ENCODE results near the gene RHOBTB3.

The RHOBTB3 gene

DNA sequence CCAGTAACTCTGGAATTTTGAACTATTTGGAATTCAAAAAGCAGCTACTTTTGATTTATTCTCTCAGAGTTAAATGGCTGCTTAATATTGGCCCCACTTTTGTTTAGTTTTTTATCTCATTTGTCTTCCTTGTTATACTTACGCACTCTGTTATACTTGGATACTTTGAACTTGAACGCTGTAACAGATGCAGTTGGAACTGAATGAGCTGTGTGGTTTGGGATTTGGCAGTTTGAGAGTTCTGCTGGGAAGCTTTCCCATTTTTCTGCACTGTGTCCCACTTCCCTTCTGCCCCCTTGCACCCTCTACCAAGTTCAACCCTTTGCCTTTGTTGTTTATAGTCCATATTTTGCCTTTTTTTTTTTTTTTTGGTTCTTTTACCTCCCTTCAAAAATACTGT lies 3.8 kb downstream of the RHOBTB3 start:
- Mint-ChIP-seq H3K27me3 (peaks cover 28% of the 10 kb centered on the region), H3K27ac (no peak overlapping the region), H3K4me1 (ENCODE audit: low read depth) (peaks cover 14% of the 10 kb centered on the region)

DNA sequence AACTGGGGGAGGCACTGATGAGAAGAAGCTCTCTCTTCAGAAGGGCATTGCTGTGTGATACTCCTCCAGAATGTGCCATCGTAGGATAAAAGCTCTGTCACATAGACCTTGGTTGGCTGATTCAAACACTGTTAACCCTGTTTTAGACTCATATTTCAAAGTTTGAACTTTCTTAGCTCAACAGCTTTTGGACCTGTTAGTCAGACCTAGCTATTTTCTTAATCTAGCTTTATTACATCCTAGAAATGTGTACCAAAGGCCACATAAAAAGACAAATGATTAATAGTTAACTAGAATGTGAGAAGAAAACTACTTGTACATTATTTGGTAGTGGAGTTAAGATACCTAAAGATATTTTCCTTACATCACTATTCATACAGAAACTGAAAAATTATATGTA lies 4.3 kb downstream of the RHOBTB3 start:
- Mint-ChIP-seq H3K27ac (no peak overlapping the region), H3K9me3 (ENCODE audit: low read depth) (no peaks in the 10 kb centered on the region), H3K4me1 (ENCODE audit: low read depth) (peaks cover 10% of the 10 kb centered on the region), H3K4me3 (no peak overlapping the region), H3K27me3 (peaks cover 24% of the 10 kb centered on the region), H3K36me3 (no peaks in the 10 kb centered on the region)

More for the DNA sequence above, 3.8 kb downstream of the RHOBTB3 start:
- Mint-ChIP-seq H3K4me3 (no peak overlapping the region), H3K36me3 (no peaks in the 10 kb centered on the region), H3K9me3 (ENCODE audit: low read depth) (no peaks in the 10 kb centered on the region)

DNA sequence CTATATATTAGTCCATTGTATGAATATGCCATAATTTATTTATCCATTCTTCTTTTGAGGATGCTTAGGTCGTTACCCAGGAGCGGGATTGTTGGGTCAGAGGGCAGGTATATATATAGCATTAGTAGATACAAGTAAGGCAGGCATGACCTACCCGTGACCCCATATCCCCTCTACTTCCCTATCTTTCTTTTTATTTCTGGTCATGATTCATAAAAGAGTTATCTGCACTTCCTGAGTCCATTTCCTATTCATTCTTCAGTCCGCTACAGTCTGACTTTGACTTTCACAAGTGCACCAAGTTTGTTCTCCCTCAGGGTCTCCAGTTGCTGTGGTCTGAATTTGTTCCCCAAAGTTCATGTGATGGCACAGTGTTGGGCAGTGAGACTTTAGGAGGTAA lies 6.9 kb downstream of the RHOBTB3 start:
- Mint-ChIP-seq H3K27ac (no peak overlapping the region), H3K4me3 (no peak overlapping the region), H3K4me1 (ENCODE audit: low read depth) (no peaks in the 10 kb centered on the region), H3K27me3 (peaks cover 11% of the 10 kb centered on the region), H3K9me3 (ENCODE audit: low read depth) (no peaks in the 10 kb centered on the region), H3K36me3 (no peaks in the 10 kb centered on the region)

DNA sequence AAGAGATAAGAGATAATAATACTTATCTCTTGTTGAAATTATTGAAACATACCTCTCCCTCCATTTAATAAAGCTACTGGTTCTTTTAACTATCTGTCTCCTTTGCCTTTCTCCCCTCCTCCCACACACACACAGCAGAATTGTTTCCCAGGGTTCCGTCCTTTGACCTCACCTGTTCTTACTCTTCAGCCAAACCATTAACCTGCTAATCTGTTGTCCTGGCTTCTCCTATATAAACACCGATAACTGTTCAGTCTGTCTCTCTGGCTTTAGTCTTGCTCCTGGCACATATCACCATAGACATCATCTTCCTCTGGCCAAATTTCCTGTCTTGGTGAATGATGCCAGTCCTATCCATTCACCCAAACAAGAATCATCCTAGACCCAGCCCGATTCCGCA lies 7.7 kb downstream of the RHOBTB3 start:
- no peaks in the 10 kb centered on the region for H3K4me1 Mint-ChIP-seq (ENCODE audit: low read depth)
- H3K27me3 Mint-ChIP-seq = peaks cover 8% of the 10 kb centered on the region
- H3K4me3 Mint-ChIP-seq = no peak overlapping the region
- H3K27ac Mint-ChIP-seq = no peak overlapping the region
- no peaks in the 10 kb centered on the region for H3K36me3 Mint-ChIP-seq
- no peaks in the 10 kb centered on the region for H3K9me3 Mint-ChIP-seq (ENCODE audit: low read depth)

DNA sequence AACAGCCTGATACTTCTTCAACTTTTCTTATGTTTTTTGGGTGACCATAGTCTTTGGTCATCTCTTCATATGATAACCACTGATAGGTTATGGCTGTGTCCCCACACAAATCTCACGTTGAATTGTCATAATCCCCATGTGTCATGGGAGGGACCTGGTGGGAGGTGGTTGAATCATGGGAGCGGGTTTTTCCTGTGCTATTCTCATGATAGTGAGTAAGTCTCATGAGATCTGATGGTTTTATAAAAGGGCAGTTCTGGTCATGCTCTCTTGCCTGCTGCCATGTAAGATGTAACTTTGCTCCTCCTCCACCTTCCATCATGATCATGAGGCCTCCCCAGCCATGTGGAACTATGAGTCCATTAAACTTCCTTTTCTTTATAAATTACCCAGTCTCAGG lies 8.7 kb downstream of the RHOBTB3 start:
- Mint-ChIP-seq H3K27me3 (peaks cover 8% of the 10 kb centered on the region), H3K4me1 (ENCODE audit: low read depth) (no peaks in the 10 kb centered on the region), H3K4me3 (no peak overlapping the region), H3K27ac (no peak overlapping the region), H3K36me3 (no peaks in the 10 kb centered on the region), H3K9me3 (ENCODE audit: low read depth) (no peaks in the 10 kb centered on the region)

DNA sequence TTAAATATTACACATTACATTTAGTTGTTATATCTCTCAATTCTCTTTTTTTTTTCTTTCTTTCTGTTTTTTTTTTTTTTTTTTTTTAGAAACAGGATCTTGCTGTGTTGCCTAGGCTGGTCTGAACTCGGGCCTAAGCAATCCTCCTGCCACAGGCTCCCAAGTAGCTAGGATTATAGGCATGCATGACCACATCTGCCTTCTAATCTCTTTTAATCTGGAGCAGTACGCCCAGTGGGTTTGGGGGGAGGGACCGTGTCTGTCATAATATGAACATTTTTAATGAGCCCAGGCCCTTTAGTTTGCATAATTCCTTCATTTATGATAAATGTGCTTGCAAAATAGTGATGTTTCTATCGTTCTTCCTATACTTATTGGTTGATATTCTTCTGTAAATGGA lies 10.3 kb downstream of the RHOBTB3 start:
- H3K4me3 Mint-ChIP-seq = no peak overlapping the region
- H3K9me3 Mint-ChIP-seq (ENCODE audit: low read depth) = no peaks in the 10 kb centered on the region
- no peak overlapping the region for H3K27ac Mint-ChIP-seq
- H3K4me1 Mint-ChIP-seq (ENCODE audit: low read depth) = no peaks in the 10 kb centered on the region
- no peaks in the 10 kb centered on the region for H3K36me3 Mint-ChIP-seq
- peaks cover 3% of the 10 kb centered on the region for H3K27me3 Mint-ChIP-seq

DNA sequence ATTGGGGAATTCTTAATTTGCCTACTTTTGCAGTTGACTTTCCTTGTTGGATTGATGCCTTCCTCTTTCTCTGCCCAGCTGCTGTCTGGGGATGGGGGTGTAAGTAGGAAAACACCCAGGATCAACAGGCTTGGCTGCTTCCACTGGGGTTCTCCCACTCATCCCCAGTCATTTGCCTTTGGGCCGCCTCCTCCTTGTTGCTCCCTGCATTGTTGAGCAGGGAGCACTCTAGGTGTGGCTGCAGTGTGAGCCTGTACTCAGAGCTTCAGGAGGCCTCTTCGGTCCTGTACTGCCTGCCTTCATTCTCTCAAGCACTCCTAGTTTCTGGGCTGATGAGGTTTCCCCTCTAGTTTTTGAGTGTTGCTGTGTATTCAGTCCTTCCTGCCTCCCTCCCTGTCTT lies 12.1 kb downstream of the RHOBTB3 start:
- peaks cover 2% of the 10 kb centered on the region for H3K27me3 Mint-ChIP-seq
- H3K27ac Mint-ChIP-seq = no peak overlapping the region
- no peak overlapping the region for H3K4me3 Mint-ChIP-seq

DNA sequence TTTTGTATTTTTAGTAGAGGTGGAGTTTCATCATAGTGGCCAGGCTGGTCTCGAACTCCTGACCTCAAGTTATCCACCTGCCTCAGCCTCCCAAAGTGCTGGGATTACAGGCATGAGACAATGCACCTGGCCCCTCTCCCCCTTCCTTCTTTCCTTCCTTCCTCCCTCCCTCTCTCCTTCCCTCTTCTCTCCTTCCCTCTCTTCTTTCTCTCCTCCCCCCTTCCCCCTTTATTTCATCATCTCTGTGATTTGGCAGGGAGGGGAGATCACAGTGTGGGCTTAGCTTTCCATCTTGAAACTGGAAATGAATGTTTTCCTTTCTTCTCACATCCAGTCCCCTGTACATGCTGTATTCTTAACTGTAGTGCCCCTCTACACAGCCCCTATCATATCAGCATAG lies 12.7 kb downstream of the RHOBTB3 start:
- Mint-ChIP-seq H3K4me3 (no peak overlapping the region), H3K27ac (no peak overlapping the region), H3K4me1 (ENCODE audit: low read depth) (no peaks in the 10 kb centered on the region), H3K27me3 (peaks cover 2% of the 10 kb centered on the region), H3K9me3 (ENCODE audit: low read depth) (no peaks in the 10 kb centered on the region), H3K36me3 (no peaks in the 10 kb centered on the region)

More for the DNA sequence above, 12.1 kb downstream of the RHOBTB3 start:
- Mint-ChIP-seq H3K4me1 (ENCODE audit: low read depth) (no peaks in the 10 kb centered on the region), H3K9me3 (ENCODE audit: low read depth) (no peaks in the 10 kb centered on the region), H3K36me3 (no peaks in the 10 kb centered on the region)

DNA sequence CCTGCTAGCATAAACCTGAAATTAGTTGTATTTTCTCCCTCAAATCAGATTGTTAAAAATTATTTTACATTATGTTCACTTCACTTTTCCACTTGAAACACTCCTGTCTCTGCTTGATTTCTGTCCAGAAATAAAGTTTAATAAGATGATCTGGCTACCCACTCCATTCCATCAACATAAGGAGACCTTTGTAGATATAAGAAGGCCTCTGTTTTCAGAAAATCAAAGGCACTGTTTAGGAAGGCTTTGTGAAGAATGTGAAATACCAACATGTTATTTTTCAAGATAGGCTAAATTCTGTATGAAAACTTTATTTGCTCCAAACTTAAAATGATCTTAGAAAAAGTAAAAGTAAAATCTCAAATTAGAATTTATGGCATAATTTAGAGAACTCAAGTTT lies 15.1 kb downstream of the RHOBTB3 start:
- Mint-ChIP-seq H3K36me3 (no peaks in the 10 kb centered on the region), H3K9me3 (ENCODE audit: low read depth) (no peaks in the 10 kb centered on the region), H3K27me3 (peaks cover 2% of the 10 kb centered on the region), H3K4me1 (ENCODE audit: low read depth) (no peaks in the 10 kb centered on the region), H3K27ac (no peak overlapping the region), H3K4me3 (no peak overlapping the region)

DNA sequence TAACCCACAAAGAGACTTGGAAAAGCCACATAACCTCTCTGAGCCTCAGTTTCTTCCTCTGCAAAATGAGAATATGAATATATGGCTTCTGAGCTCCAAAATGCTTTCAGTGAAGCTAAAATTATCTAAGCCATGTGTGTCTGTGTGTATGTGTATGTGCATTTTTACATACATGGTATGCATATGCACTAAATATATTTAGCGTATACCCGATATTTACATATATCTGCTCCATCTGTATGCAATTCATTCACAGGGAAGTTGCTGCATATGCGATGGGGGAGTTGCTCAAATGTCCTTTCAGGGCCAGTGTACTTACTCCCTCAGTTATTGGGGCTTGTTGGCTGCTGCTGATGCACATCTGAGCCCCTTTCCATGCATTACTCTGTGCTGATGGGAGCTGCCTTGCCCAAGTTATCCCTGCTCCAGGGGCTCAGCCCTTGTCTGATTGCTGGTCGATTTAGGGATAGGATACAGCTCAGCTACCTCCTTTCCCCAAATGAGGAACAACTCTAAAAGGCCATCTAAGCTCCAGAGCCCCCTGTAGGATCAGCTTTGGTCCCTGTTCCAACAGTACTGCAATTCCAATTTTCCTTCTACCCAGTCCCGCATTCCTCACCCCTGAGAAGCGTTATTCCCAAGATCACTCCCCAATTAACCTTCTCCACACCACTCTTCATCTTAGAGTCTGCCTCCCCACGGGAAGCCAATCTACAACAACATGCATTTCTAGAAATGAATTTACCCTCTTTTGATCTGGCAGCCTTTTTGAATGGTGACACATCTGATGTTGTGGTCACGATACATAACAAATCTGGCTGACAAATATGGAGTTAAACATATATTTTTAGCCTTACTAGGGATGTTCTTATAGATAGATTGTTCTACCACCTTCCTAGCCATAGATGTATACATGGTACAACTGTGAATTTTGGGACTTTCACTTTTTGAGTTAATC lies 15.9 kb downstream of the RHOBTB3 start:
- Mint-ChIP-seq H3K4me3 (no peak overlapping the region), H3K36me3 (no peaks in the 10 kb centered on the region), H3K9me3 (ENCODE audit: low read depth) (no peaks in the 10 kb centered on the region), H3K27me3 (peaks cover 2% of the 10 kb centered on the region), H3K27ac (no peak overlapping the region), H3K4me1 (ENCODE audit: low read depth) (no peaks in the 10 kb centered on the region)

DNA sequence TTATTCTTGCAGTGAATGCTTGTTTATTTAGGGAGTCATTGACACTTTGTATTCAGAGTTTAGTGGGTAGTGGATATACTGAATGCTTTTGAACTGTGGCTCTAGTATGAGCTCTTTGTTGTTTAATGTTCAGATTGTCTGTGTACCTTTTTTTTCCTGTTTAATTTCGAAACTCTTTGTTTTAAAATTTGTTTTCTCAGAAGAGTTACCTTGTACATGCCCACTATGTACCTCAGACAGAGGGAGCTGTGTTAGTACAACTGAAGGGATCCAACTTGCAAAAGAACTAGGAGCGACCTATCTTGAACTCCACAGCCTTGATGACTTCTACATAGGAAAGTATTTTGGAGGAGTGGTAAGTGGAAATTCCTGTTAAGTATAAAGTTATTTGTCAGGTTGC lies 17.0 kb downstream of the RHOBTB3 start:
- no peaks in the 10 kb centered on the region for H3K9me3 Mint-ChIP-seq (ENCODE audit: low read depth)
- no peak overlapping the region for H3K27ac Mint-ChIP-seq
- peaks cover 2% of the 10 kb centered on the region for H3K27me3 Mint-ChIP-seq
- no peaks in the 10 kb centered on the region for H3K4me1 Mint-ChIP-seq (ENCODE audit: low read depth)
- H3K36me3 Mint-ChIP-seq = no peaks in the 10 kb centered on the region
- H3K4me3 Mint-ChIP-seq = no peak overlapping the region

DNA sequence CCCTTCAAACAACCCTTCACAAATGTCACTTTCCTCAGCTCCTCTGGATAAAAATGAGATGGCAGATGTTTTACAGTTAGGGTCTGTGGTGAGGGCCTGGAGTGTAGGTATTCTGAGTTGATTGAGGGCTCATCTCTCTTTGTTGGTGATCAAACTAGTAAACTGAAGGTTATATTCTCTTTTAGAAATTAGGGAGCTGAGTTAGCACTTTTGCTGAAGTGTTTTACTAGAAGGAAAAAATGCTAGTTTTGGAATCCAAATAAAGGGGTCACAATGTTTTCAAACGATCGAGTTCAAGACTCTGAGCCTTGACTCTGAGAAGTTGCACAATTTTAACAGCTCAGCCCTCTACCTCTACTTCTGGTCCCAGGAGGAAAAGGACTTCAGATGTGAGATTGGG lies 23.4 kb downstream of the RHOBTB3 start:
- H3K36me3 Mint-ChIP-seq = no peaks in the 10 kb centered on the region
- H3K4me1 Mint-ChIP-seq (ENCODE audit: low read depth) = peaks cover 2% of the 10 kb centered on the region
- H3K9me3 Mint-ChIP-seq (ENCODE audit: low read depth) = no peaks in the 10 kb centered on the region
- no peaks in the 10 kb centered on the region for H3K27me3 Mint-ChIP-seq
- no peak overlapping the region for H3K27ac Mint-ChIP-seq
- H3K4me3 Mint-ChIP-seq = no peak overlapping the region

DNA sequence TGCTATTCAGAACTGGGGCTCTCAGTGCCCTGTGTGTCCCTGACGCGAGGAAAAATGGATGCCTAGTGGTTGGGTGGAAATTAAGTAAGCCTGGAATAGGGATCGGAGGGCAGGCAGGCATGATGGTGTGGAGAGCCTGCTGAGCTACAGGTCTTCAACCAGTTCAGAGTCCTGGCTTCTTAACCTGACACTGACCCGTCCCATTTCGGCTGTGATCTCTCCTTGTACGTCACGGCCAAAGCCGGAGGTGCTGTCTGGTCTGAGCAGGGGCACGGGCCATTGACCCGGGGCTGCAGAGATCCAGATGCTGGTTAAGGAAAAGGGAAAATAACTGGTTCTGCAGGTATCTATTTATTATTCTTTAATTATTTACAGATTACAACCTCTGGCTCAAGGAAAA lies 27.9 kb downstream of the RHOBTB3 start:
- no peak overlapping the region for H3K4me3 Mint-ChIP-seq
- H3K4me1 Mint-ChIP-seq (ENCODE audit: low read depth) = peaks cover 33% of the 10 kb centered on the region
- no peaks in the 10 kb centered on the region for H3K9me3 Mint-ChIP-seq (ENCODE audit: low read depth)
- no peak overlapping the region for H3K27ac Mint-ChIP-seq
- no peaks in the 10 kb centered on the region for H3K27me3 Mint-ChIP-seq
- no peaks in the 10 kb centered on the region for H3K36me3 Mint-ChIP-seq

DNA sequence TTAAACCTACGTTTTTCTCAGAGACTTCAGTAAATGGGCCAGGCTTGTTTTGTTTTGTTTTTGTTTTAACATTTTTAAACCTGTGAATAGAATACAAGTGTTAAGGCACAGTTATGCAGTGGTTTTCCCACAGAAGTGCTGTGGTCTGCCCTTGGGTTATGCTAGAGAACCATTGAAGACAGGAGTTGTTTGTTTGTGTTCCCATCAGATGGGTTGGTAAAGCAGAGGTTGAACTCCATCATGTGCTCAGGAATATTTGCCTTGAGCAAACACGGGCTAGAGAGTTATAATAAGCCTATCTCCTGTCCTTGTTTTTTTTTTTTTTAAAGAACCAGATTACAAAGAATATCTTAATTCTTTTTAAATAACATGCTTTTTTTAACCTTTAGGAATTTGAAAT lies 28.5 kb downstream of the RHOBTB3 start:
- Mint-ChIP-seq H3K36me3 (no peaks in the 10 kb centered on the region), H3K27me3 (no peaks in the 10 kb centered on the region), H3K27ac (no peak overlapping the region), H3K4me1 (ENCODE audit: low read depth) (peaks cover 33% of the 10 kb centered on the region), H3K9me3 (ENCODE audit: low read depth) (no peaks in the 10 kb centered on the region), H3K4me3 (no peak overlapping the region)

DNA sequence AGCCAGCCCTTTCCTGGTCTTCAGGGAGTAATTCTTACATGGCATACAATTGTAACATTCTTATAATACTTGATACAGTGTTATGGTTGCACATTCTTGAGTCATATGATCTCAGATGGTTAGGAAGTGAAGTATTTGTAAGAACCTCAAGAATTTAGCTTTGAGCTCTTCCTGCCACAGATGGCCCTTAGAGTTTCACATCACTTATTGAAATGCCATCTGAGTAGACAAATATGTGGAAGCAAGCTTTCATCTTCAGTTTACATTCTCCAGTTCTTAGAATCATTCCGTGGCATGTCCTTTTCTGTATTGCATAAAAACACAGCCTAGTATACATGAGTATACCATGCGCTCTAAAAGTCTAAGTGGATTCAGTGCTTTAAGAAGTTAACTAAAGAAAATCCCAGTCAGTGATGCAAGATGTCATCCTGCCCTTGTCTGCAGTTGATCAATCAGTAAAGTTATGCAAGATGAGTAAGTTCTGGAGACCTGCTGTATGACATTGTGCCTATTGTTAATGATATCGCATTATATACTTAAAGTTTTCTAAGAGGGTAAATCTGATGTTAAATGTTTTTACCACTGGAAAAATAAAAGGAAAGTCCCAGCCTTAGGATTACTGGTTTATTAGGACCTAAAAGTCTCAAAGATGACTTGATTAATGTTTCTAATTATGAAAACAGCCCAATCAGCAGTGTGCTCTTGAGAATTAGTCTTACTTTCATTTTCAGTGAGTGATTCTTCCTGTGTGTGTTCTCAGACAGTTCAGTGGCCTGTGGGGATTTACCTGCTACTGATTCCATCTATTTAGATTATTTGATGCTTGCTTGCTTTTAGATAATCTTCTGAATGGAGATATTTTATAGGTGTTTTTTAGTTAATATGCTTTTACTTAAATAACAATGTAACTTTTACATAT lies 29.4 kb downstream of the RHOBTB3 start:
- Mint-ChIP-seq H3K9me3 (ENCODE audit: low read depth) (no peaks in the 10 kb centered on the region), H3K27ac (peak overlapping the region; percentile 75), H3K36me3 (no peaks in the 10 kb centered on the region), H3K27me3 (no peaks in the 10 kb centered on the region), H3K4me3 (peak overlapping the region; percentile 74), H3K4me1 (ENCODE audit: low read depth) (peaks cover 33% of the 10 kb centered on the region)
